ENCODE data around the gene PCDHAC1. TPM values are rescaled to one million over a fixed set of nuclear protein-coding genes. Genes with fewer than 3 reads are reported as not detected.
"Not testable (repeated sequence)": the region's sequence is repeated elsewhere in the genome, so short reads cannot be mapped to it uniquely, and the experiment has no call there.

The PCDHAC1 gene, protein sequence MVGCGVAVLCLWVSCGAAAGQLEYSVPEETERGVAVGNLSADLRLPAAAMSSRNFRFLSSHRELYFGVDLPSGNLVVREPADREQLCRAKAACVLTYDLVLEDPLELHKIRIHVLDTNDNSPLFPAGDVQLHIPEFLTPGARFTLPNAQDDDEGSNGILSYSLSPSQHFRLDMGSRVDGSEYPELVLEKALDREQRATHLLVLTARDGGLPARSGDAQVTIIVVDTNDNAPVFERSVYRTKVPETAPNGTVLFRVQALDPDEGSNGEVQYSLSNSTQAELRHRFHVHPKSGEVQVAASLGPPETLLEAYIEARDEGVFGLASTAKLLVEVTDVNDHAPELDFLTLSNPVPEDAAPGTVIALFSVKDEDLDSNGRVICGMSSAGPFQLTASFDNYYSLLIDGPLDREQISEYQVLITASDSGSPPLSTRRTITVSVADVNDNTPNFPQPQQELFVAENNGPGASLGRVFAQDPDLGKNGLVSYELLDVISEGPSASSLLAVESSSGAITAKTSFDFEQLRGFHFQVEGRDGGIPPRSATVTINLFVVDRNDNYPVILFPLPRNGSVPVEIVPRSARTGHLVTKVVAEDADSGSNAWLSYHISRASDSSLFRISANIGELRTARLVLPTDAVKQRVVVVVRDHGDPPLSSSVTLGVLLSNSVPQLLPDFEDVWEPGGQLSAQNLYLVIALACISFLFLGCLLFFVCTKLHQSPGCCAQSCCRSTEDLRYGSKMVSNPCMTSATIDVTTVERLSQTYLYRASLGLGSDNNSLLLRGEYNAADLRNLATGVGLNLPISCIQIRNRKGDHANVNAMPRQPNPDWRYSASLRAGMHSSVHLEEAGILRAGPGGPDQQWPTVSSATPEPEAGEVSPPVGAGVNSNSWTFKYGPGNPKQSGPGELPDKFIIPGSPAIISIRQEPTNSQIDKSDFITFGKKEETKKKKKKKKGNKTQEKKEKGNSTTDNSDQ
- under 1 TPM in 1 of 2 donors, not detected in 1; 0.01 TPM for polyA plus RNA-seq

GRCh38 chr5:140925806-140926442 is at the start of gene PCDHAC1:
Gene PCDHAC1, plus strand, starts transcription at chr5:140926299. Its CDS starts 594 bp downstream, at chr5:140926893.
- Histone ChIP-seq H3K4me1 (ENCODE audit: control insufficient read depth in 2 of 2, insufficient read depth in 2 of 2, low read length in 1 of 2) (peaks cover 0 to 13% of the 10 kb centered on the region in 2 donors), H3K36me3 (ENCODE audit: control insufficient read depth in 2 of 2, insufficient read depth in 2 of 2, low read length in 1 of 2) (no peaks in the 10 kb centered on the region), H3K27me3 (ENCODE audit: control insufficient read depth in 1 of 2, insufficient read depth in 2 of 2, low read length in 2 of 2) (peaks cover 0 to 6% of the 10 kb centered on the region in 2 donors), H3K9me3 (ENCODE audit: control insufficient read depth in 2 of 2, insufficient read depth in 1 of 2, low read depth in 1 of 2, low read length in 1 of 2) (peaks cover 2 to 13% of the 10 kb centered on the region in 2 donors), H3K4me3 (ENCODE audit: low read depth in 1 of 2, low read length in 2 of 2) (peak within 1 kb of the TSS; percentile 36 to 41), H3K27ac (ENCODE audit: low read depth in 2 of 2, low read length in 1 of 2) (no peak within 1 kb of the TSS)
- 5 to 7% methylated on average over 41 of the region's 41 CpGs for WGBS, 2 donors

GRCh38 chr5:140876541-140877261 is 49.4 kb upstream of the PCDHAC1 start:
- H3K36me3 ChIP-seq (ENCODE audit: control insufficient read depth in 2 of 2, insufficient read depth in 2 of 2, low read length in 1 of 2); H3K27me3 ChIP-seq (ENCODE audit: control insufficient read depth in 1 of 2, insufficient read depth in 2 of 2, low read length in 2 of 2); H3K4me3 ChIP-seq (ENCODE audit: low read depth in 1 of 2, low read length in 2 of 2); H3K4me1 ChIP-seq (ENCODE audit: control insufficient read depth in 2 of 2, insufficient read depth in 2 of 2, low read length in 1 of 2); H3K27ac ChIP-seq (ENCODE audit: low read depth in 2 of 2, low read length in 1 of 2): not testable (repeated sequence)
- H3K9me3 ChIP-seq (ENCODE audit: control insufficient read depth in 2 of 2, insufficient read depth in 1 of 2, low read depth in 1 of 2, low read length in 1 of 2): peaks cover 15 to 17% of the 10 kb centered on the region in 2 donors
- WGBS, 2 donors: 47 to 50% methylated on average over 73 to 80 of the region's 80 CpGs

GRCh38 chr5:140877262-140877581 is 48.9 kb upstream of the PCDHAC1 start:
- H3K4me3 ChIP-seq (ENCODE audit: low read depth in 1 of 2, low read length in 2 of 2): no peak overlapping the region
- 48 to 53% methylated on average over 32 to 37 of the region's 37 CpGs for WGBS, 2 donors
- H3K36me3 ChIP-seq (ENCODE audit: control insufficient read depth in 2 of 2, insufficient read depth in 2 of 2, low read length in 1 of 2): no peaks in the 10 kb centered on the region
- H3K27me3 ChIP-seq (ENCODE audit: control insufficient read depth in 1 of 2, insufficient read depth in 2 of 2, low read length in 2 of 2): peaks cover 0 to 6% of the 10 kb centered on the region in 2 donors
- peaks cover 18 to 21% of the 10 kb centered on the region in 2 donors for H3K9me3 ChIP-seq (ENCODE audit: control insufficient read depth in 2 of 2, insufficient read depth in 1 of 2, low read depth in 1 of 2, low read length in 1 of 2)
- H3K4me1 ChIP-seq (ENCODE audit: control insufficient read depth in 2 of 2, insufficient read depth in 2 of 2, low read length in 1 of 2): no peaks in the 10 kb centered on the region
- no peak overlapping the region for H3K27ac ChIP-seq (ENCODE audit: low read depth in 2 of 2, low read length in 1 of 2)

- H3K27ac ChIP-seq (ENCODE audit: low read depth in 2 of 2, low read length in 1 of 2): no peak within 1 kb of the TSS
- H3K4me1 ChIP-seq (ENCODE audit: control insufficient read depth in 2 of 2, insufficient read depth in 2 of 2, low read length in 1 of 2): no peaks in the 10 kb centered on the region
- H3K36me3 ChIP-seq (ENCODE audit: control insufficient read depth in 2 of 2, insufficient read depth in 2 of 2, low read length in 1 of 2): no peaks in the 10 kb centered on the region
- peaks cover 0 to 6% of the 10 kb centered on the region in 2 donors for H3K27me3 ChIP-seq (ENCODE audit: control insufficient read depth in 1 of 2, insufficient read depth in 2 of 2, low read length in 2 of 2)
- 24 to 26% methylated on average over 30 to 35 of the region's 35 CpGs for WGBS, 2 donors
- H3K4me3 ChIP-seq (ENCODE audit: low read depth in 1 of 2, low read length in 2 of 2): no peak within 1 kb of the TSS
- peaks cover 25% of the 10 kb centered on the region in 2 donors for H3K9me3 ChIP-seq (ENCODE audit: control insufficient read depth in 2 of 2, insufficient read depth in 1 of 2, low read depth in 1 of 2, low read length in 1 of 2)
Measured at GRCh38 chr5:140881889-140882590, 44.1 kb upstream of the PCDHAC1 start, which contains the start of gene PCDHA13. Gene PCDHA13, plus strand, starts transcription at chr5:140882124. Its CDS starts 145 bp downstream, at chr5:140882269.

DNA sequence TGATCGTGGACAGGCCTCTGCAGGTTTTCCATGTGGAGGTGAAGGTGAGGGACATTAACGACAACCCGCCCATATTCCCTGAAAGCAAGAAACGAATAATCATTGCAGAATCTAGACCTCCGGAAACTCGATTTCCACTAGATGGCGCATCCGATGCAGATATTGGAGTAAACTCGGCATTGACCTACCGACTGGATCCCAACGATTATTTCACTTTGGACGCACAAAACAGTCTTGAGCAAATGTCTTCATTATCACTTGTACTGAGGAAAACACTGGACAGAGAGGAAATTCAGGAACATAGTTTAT is 43.6 kb upstream of the PCDHAC1 start:
- peaks cover 0 to 6% of the 10 kb centered on the region in 2 donors for H3K27me3 ChIP-seq (ENCODE audit: control insufficient read depth in 1 of 2, insufficient read depth in 2 of 2, low read length in 2 of 2)
- peaks cover 20% of the 10 kb centered on the region in 2 donors for H3K9me3 ChIP-seq (ENCODE audit: control insufficient read depth in 2 of 2, insufficient read depth in 1 of 2, low read depth in 1 of 2, low read length in 1 of 2)
- no peaks in the 10 kb centered on the region for H3K4me1 ChIP-seq (ENCODE audit: control insufficient read depth in 2 of 2, insufficient read depth in 2 of 2, low read length in 1 of 2)
- 21 to 29% methylated on average over 12 of the region's 12 CpGs for WGBS, 2 donors
- no peak overlapping the region for H3K27ac ChIP-seq (ENCODE audit: low read depth in 2 of 2, low read length in 1 of 2)
- no peak overlapping the region for H3K4me3 ChIP-seq (ENCODE audit: low read depth in 1 of 2, low read length in 2 of 2)
- no peaks in the 10 kb centered on the region for H3K36me3 ChIP-seq (ENCODE audit: control insufficient read depth in 2 of 2, insufficient read depth in 2 of 2, low read length in 1 of 2)

GRCh38 chr5:140883373-140883772 is 42.7 kb upstream of the PCDHAC1 start:
- H3K36me3 ChIP-seq (ENCODE audit: control insufficient read depth in 2 of 2, insufficient read depth in 2 of 2, low read length in 1 of 2): no peaks in the 10 kb centered on the region
- H3K4me3 ChIP-seq (ENCODE audit: low read depth in 1 of 2, low read length in 2 of 2): no peak overlapping the region
- WGBS, 2 donors: 48 to 53% methylated on average over 41 of the region's 41 CpGs
- H3K4me1 ChIP-seq (ENCODE audit: control insufficient read depth in 2 of 2, insufficient read depth in 2 of 2, low read length in 1 of 2): no peaks in the 10 kb centered on the region
- peaks cover 19 to 20% of the 10 kb centered on the region in 2 donors for H3K9me3 ChIP-seq (ENCODE audit: control insufficient read depth in 2 of 2, insufficient read depth in 1 of 2, low read depth in 1 of 2, low read length in 1 of 2)
- H3K27me3 ChIP-seq (ENCODE audit: control insufficient read depth in 1 of 2, insufficient read depth in 2 of 2, low read length in 2 of 2): peaks cover 0 to 6% of the 10 kb centered on the region in 2 donors
- no peak overlapping the region for H3K27ac ChIP-seq (ENCODE audit: low read depth in 2 of 2, low read length in 1 of 2)

- 42 to 49% methylated on average over 75 to 79 of the region's 79 CpGs for WGBS, 2 donors
- peaks cover 0 to 6% of the 10 kb centered on the region in 2 donors for H3K27me3 ChIP-seq (ENCODE audit: control insufficient read depth in 1 of 2, insufficient read depth in 2 of 2, low read length in 2 of 2)
- H3K27ac ChIP-seq (ENCODE audit: low read depth in 2 of 2, low read length in 1 of 2): no peak overlapping the region
- H3K4me1 ChIP-seq (ENCODE audit: control insufficient read depth in 2 of 2, insufficient read depth in 2 of 2, low read length in 1 of 2): no peaks in the 10 kb centered on the region
- H3K9me3 ChIP-seq (ENCODE audit: control insufficient read depth in 2 of 2, insufficient read depth in 1 of 2, low read depth in 1 of 2, low read length in 1 of 2): peaks cover 19 to 20% of the 10 kb centered on the region in 2 donors
- no peaks in the 10 kb centered on the region for H3K36me3 ChIP-seq (ENCODE audit: control insufficient read depth in 2 of 2, insufficient read depth in 2 of 2, low read length in 1 of 2)
- H3K4me3 ChIP-seq (ENCODE audit: low read depth in 1 of 2, low read length in 2 of 2): no peak overlapping the region
Measured at GRCh38 chr5:140883927-140884697, 42.0 kb upstream of the PCDHAC1 start.

GRCh38 chr5:140916325-140916724 is 9.8 kb upstream of the PCDHAC1 start:
- Histone ChIP-seq H3K9me3 (ENCODE audit: control insufficient read depth in 2 of 2, insufficient read depth in 1 of 2, low read depth in 1 of 2, low read length in 1 of 2) (peaks cover 3 to 5% of the 10 kb centered on the region in 2 donors), H3K4me1 (ENCODE audit: control insufficient read depth in 2 of 2, insufficient read depth in 2 of 2, low read length in 1 of 2) (no peaks in the 10 kb centered on the region), H3K27ac (ENCODE audit: low read depth in 2 of 2, low read length in 1 of 2) (no peak overlapping the region), H3K4me3 (ENCODE audit: low read depth in 1 of 2, low read length in 2 of 2) (no peak overlapping the region), H3K27me3 (ENCODE audit: control insufficient read depth in 1 of 2, insufficient read depth in 2 of 2, low read length in 2 of 2) (no peaks in the 10 kb centered on the region), H3K36me3 (ENCODE audit: control insufficient read depth in 2 of 2, insufficient read depth in 2 of 2, low read length in 1 of 2) (no peaks in the 10 kb centered on the region)
- 78 to 80% methylated on average over 1 of the region's 1 CpG for WGBS, 2 donors

Data from esophagus (tissue), 2 donors.